Neuronal stem cell (in vitro differentiated cells): Measurements from ENCODE around the gene IFFO2.

Source experiments
- DNase-seq: peaks from one replicate; pipeline ENCODE4 v3.0.0-alpha.2; 2013; ENCODE audit warnings: low spot score
- H2AFZ ChIP-seq: one replicate; pipeline ENCODE4 v1.6.1; 2013; ENCODE audit warnings: mild to moderate bottlenecking, low read length, inconsistent platforms
- H2AK5ac ChIP-seq: 2 replicates; pipeline ENCODE4 v1.6.1; 2013; ENCODE audit warnings: low read depth, mild to moderate bottlenecking, inconsistent platforms, low read length, moderate library complexity, mixed read lengths
- H2BK120ac ChIP-seq: 2 replicates; pipeline ENCODE4 v1.6.1; 2013; ENCODE audit warnings: low read depth, mild to moderate bottlenecking, inconsistent platforms, low read length, moderate library complexity, mixed read lengths
- H2BK12ac ChIP-seq: one replicate; pipeline ENCODE4 v1.6.1; 2013; ENCODE audit warnings: low read length, inconsistent platforms
- H2BK15ac ChIP-seq: 2 replicates; pipeline ENCODE4 v1.6.1; 2013; ENCODE audit warnings: mild to moderate bottlenecking, low read length, inconsistent platforms, mixed read lengths
- H2BK5ac ChIP-seq: one replicate; pipeline ENCODE4 v1.6.1; 2013; ENCODE audit warnings: inconsistent platforms, mild to moderate bottlenecking, low read length, moderate library complexity
- H3K14ac ChIP-seq: one replicate; pipeline ENCODE4 v1.6.1; 2013; ENCODE audit warnings: low read length, inconsistent platforms
- H3K18ac ChIP-seq: 2 replicates; pipeline ENCODE4 v1.6.1; 2013; ENCODE audit warnings: low read length, inconsistent platforms
- H3K23ac ChIP-seq: 2 replicates; pipeline ENCODE4 v1.6.1; 2013; ENCODE audit warnings: low read depth, mild to moderate bottlenecking, mixed read lengths, low read length, inconsistent platforms; ENCODE audit not compliant: poor library complexity
- H3K27ac ChIP-seq: replicated peaks from 3 replicates; pipeline ENCODE4 v1.5.1; 2013; ENCODE audit warnings: low read length, inconsistent platforms
- H3K27me3 ChIP-seq, 3 experiments: 2 replicates each; pipeline ENCODE4 v1.6.1; 2013; ENCODE audit warnings: low read length in 3 of 3, mild to moderate bottlenecking in 2 of 3, inconsistent platforms in 1 of 3, low read depth in 1 of 3, mixed read lengths in 1 of 3, moderate library complexity in 1 of 3; ENCODE audit not compliant: control insufficient read depth in 3 of 3, insufficient read depth in 3 of 3
- H3K36me3 ChIP-seq, 2 donors: replicated peaks in 1 of 2; 2 replicates each; pipeline ENCODE4 v1.6.1; 2013; ENCODE audit warnings: low read length in 2 of 2; ENCODE audit not compliant: control insufficient read depth in 2 of 2, insufficient read depth in 2 of 2
- H3K4ac ChIP-seq: 2 replicates; pipeline ENCODE4 v1.6.1; 2013; ENCODE audit warnings: inconsistent platforms, mild to moderate bottlenecking, low read length, moderate library complexity
- H3K4me1 ChIP-seq, 2 donors: 1 replicate in 1 of 2; 2 replicates in 1 of 2; pipeline ENCODE4 v1.6.1; 2013; ENCODE audit warnings: low read length in 2 of 2, low read depth in 1 of 2; ENCODE audit not compliant: control insufficient read depth in 2 of 2, insufficient read depth in 1 of 2
- H3K4me2 ChIP-seq: one replicate; pipeline ENCODE4 v1.6.1; 2013; ENCODE audit warnings: mild to moderate bottlenecking, low read length, inconsistent platforms; ENCODE audit not compliant: insufficient read depth, poor library complexity, severe bottlenecking
- H3K4me3 ChIP-seq, 2 donors: 2 replicates each; pipeline ENCODE4 v1.5.1; 2013; ENCODE audit warnings: low read length in 2 of 2, mild to moderate bottlenecking in 2 of 2, inconsistent platforms in 1 of 2, moderate library complexity in 1 of 2
- H3K79me1 ChIP-seq: one replicate; pipeline ENCODE4 v1.6.1; 2013; ENCODE audit warnings: low read depth, mild to moderate bottlenecking, inconsistent platforms, low read length, moderate library complexity
- H3K9ac ChIP-seq: one replicate; pipeline ENCODE4 v1.6.1; 2013; ENCODE audit warnings: mild to moderate bottlenecking, low read depth, low read length, inconsistent platforms; ENCODE audit not compliant: poor library complexity
- H3K9me3 ChIP-seq, 2 donors: replicated peaks in 1 of 2; 2 replicates each; pipeline versions ENCODE3 to v1.6.1; 2013; ENCODE audit warnings: low read length in 2 of 2, mild to moderate bottlenecking in 2 of 2, inconsistent platforms in 1 of 2, low read depth in 1 of 2, mixed read lengths in 1 of 2, moderate library complexity in 1 of 2; ENCODE audit not compliant: control insufficient read depth in 2 of 2, insufficient read depth in 1 of 2
- H4K8ac ChIP-seq: one replicate; pipeline ENCODE4 v1.6.1; 2013; ENCODE audit warnings: low read depth, mild to moderate bottlenecking, inconsistent platforms, low read length, moderate library complexity
- H4K91ac ChIP-seq: one replicate; pipeline ENCODE4 v1.6.1; 2013; ENCODE audit warnings: low read length, low read depth, mild to moderate bottlenecking, inconsistent platforms; ENCODE audit not compliant: poor library complexity
- WGBS, 2 donors: extraction: QIAGEN DNeasy Blood & Tissue Kit; methylation state at CpG; one replicate each; pipeline ENCODE4 v1.1.7; 2013; ENCODE audit warnings: missing lambda C conversion rate in 2 of 2, mixed read lengths in 1 of 2; ENCODE audit not compliant: insufficient read length in 2 of 2, insufficient replicate concordance in 1 of 2; ENCODE audit errors: extremely low coverage in 2 of 2; 5-methylcytosine and 5-hydroxymethylcytosine counted together

IFFO2 gene

DNA sequence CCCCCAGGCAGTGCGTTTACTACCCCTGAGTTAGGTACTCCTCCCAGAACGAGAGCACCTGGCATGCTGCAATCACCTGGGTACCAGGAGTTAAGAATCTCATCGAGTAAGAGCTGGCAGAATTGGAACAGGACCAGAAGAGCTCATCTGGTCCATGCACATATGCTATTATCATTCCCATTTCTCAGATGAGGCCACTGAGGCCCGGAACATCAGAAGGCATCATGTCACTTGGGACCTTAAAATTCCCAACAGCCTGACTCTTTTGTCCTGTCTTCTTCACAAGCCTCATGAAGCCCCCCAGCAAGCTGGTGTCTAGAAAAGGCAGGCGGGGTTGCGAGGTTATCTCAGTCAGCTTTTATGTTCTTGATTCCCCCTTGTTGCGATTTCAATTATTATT is 13.9 kb upstream of the IFFO2 start:
- Histone ChIP-seq H3K9ac (no peak overlapping the region), H3K4me2 (no peak overlapping the region), H3K27me3 (peaks cover 0 to 10% (median 0%) of the 10 kb centered on the region in 3 experiments), H4K91ac (no peak overlapping the region), H2AK5ac (no peak overlapping the region), H2BK12ac (no peak overlapping the region), H3K23ac (no peak overlapping the region), H4K8ac (no peak overlapping the region), H2BK15ac (no peak overlapping the region), H3K27ac (no peak overlapping the region), H3K4ac (no peak overlapping the region), H3K4me1 (peaks cover 6 to 9% of the 10 kb centered on the region in 2 donors), H3K36me3 (no peaks in the 10 kb centered on the region), H2BK120ac (no peak overlapping the region), H3K14ac (no peak overlapping the region), H3K18ac (no peak overlapping the region), H3K79me1 (no peaks in the 10 kb centered on the region), H3K4me3 (no peak overlapping the region), H3K9me3 (no peaks in the 10 kb centered on the region), H2BK5ac (no peak overlapping the region), H2AFZ (no peak overlapping the region)
- no CpG with 5 or more reads among the region's 7 CpGs for WGBS, 2 donors
- no peak for DNase-seq

DNA sequence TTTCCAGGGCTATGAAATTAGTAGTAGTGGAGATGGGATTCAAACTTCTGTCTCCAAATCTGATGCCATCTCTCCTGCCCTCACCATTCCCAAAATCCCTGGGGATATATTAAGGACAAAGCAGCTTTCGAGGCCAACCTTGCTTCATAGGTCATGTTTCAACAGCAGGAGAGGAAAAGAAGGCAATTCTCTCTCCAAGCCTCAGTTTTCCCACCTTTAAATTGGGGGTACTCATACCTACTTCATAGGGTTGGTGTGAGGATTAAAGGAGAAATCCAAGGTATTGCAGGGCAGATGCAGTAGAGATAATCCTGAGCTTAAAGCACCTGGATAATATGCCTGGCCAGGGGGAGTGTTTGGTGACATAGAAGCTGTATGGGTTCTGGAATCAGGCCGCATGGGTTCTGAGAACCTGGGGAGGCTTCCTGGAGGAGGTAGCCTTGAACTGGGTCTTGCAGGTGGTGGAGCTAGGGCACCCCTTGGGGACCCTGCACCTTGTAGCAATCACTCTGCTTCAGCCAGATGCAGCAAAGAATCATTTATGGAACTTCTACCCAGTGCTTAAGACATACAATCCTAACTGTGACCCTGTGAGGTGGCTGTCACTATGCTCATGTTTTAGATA is 10.7 kb upstream of the IFFO2 start:
- Histone ChIP-seq H4K8ac (no peak overlapping the region), H3K4me2 (no peak overlapping the region), H2BK120ac (no peak overlapping the region), H3K23ac (no peak overlapping the region), H3K36me3 (no peaks in the 10 kb centered on the region), H3K18ac (peak overlapping the region; percentile 40), H2BK12ac (no peak overlapping the region), H3K9me3 (no peaks in the 10 kb centered on the region), H3K27ac (no peak overlapping the region), H2BK15ac (no peak overlapping the region), H3K4ac (no peak overlapping the region), H4K91ac (no peak overlapping the region), H3K14ac (no peak overlapping the region), H3K79me1 (no peaks in the 10 kb centered on the region), H3K9ac (no peak overlapping the region), H3K27me3 (no peaks in the 10 kb centered on the region), H2BK5ac (no peak overlapping the region), H2AK5ac (peak overlapping the region; percentile 78), H3K4me3 (no peak overlapping the region), H3K4me1 (peaks cover 11 to 16% of the 10 kb centered on the region in 2 donors), H2AFZ (no peak overlapping the region)
- WGBS, 2 donors = no CpG with 5 or more reads among the region's 2 CpGs
- DNase-seq = no peak

DNA sequence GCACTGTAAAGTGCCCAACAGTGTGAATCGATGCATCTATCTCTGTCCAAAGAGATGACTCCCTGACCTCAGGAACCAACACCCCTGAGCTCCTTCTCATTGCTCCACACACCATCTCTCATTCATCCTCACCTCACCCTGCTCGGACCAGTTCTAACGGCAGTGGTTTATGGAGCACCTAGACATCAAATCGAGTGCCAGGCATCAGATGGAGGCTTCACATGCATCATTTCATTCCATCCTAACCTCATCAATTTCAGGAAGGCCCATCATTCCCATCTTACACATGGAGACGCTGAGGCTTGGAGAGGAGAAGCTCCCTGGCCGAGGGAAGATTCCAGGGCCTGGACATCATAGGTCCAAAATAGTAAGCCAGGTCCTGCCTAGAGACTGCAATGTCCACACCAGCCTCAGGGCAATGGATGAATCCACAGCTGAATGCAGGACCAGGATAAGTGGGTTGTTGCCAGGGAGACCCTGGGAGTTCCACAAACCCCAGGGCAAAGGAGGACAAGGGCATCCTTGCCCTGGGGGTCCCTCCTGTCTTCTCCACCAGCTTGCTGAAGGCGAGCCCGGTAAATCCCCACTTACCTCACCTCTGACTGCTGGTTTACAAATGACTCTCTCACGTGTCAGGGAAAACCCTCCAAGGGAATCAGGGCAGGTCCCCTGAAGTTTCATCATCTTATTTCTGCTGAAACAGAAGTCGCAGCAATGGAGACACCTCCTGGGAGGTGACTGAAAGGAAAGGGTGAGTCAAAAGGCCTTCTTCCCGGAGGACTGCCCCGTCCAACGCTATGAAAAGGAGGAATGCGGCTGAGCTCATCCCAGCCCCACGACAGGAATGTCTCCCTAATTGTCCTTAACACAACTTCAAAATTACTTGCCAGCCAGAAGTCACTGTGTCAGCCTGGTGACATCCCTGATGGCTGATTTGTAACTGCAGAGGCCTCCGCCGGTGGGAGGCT is 9.0 kb upstream of the IFFO2 start:
- H2BK5ac ChIP-seq = no peak overlapping the region
- H3K4me2 ChIP-seq = no peak overlapping the region
- no peaks in the 10 kb centered on the region for H3K79me1 ChIP-seq
- peak overlapping the region; percentile 6 for H3K18ac ChIP-seq
- H2BK120ac ChIP-seq = no peak overlapping the region
- no peak overlapping the region for H2BK12ac ChIP-seq
- no peak overlapping the region for H3K14ac ChIP-seq
- no peaks in the 10 kb centered on the region for H3K36me3 ChIP-seq
- H3K9ac ChIP-seq = no peak overlapping the region
- no peaks in the 10 kb centered on the region for H3K9me3 ChIP-seq
- H3K4ac ChIP-seq = no peak overlapping the region
- H2BK15ac ChIP-seq = no peak overlapping the region
- peak overlapping the region; percentile 54 for H2AFZ ChIP-seq
- H4K8ac ChIP-seq = no peak overlapping the region
- peak; percentile 59 for DNase-seq
- H3K23ac ChIP-seq = no peak overlapping the region
- no CpG with 5 or more reads among the region's 17 CpGs for WGBS, 2 donors
- H4K91ac ChIP-seq = no peak overlapping the region
- peaks cover 11 to 16% of the 10 kb centered on the region in 2 donors for H3K4me1 ChIP-seq
- peaks cover 0 to 2% (median 0%) of the 10 kb centered on the region in 3 experiments for H3K27me3 ChIP-seq
- H3K27ac ChIP-seq = peak overlapping the region; percentile 80
- H3K4me3 ChIP-seq = no peak overlapping the region
- no peak overlapping the region for H2AK5ac ChIP-seq

DNA sequence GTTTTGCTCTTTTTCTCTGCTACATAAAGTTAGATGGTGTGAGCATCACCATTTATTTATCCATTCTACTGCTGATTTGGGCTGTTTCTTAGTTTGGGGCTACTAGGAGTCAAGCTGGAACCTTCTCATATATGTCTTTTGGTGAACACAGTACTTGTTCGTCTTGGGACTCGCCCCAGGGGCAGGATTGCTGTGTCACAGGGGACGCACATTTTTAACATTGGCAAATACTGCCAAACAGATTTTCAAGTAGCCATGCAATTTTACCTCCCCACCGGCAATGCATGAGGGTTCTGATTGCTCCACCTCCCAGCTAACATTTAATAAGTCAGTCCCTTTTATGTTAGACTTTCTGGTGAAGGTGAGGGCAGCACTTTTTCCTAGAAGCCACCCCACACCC is 7.5 kb upstream of the IFFO2 start:
- H3K36me3 ChIP-seq = no peaks in the 10 kb centered on the region
- H3K4me2 ChIP-seq = no peak overlapping the region
- no CpG with 5 or more reads among the region's 4 CpGs for WGBS, 2 donors

More for the DNA sequence above, 7.5 kb upstream of the IFFO2 start:
- H2BK5ac ChIP-seq = no peak overlapping the region
- no peak for DNase-seq
- H4K8ac ChIP-seq = no peak overlapping the region
- peaks cover 11 to 16% of the 10 kb centered on the region in 2 donors for H3K4me1 ChIP-seq
- H3K79me1 ChIP-seq = no peaks in the 10 kb centered on the region
- H4K91ac ChIP-seq = no peak overlapping the region
- no peak overlapping the region for H2BK120ac ChIP-seq
- no peak overlapping the region for H3K18ac ChIP-seq
- no peak overlapping the region for H3K9ac ChIP-seq
- H3K27ac ChIP-seq = no peak overlapping the region
- no peak overlapping the region for H3K4ac ChIP-seq
- no peak overlapping the region for H3K14ac ChIP-seq
- H2BK15ac ChIP-seq = no peak overlapping the region
- no peak overlapping the region for H3K23ac ChIP-seq
- no peak overlapping the region for H2BK12ac ChIP-seq
- no peaks in the 10 kb centered on the region for H3K9me3 ChIP-seq
- no peak overlapping the region for H2AK5ac ChIP-seq
- H3K27me3 ChIP-seq = peaks cover 0 to 7% (median 0%) of the 10 kb centered on the region in 3 experiments
- no peak overlapping the region for H3K4me3 ChIP-seq
- H2AFZ ChIP-seq = no peak overlapping the region
